HFFc6 (cell line): Measurements from ENCODE around the gene PRDM16. TPM values are rescaled to one million over a fixed set of nuclear protein-coding genes. Genes with fewer than 3 reads are reported as not detected.

Experiments
- DNase-seq: peaks from one replicate; pipeline ENCODE4 v3.0.0-alpha.2; 2018
- H3K27ac Mint-ChIP-seq: 2 replicates; pipeline ENCODE4 v1.8.0; 2020; ENCODE audit warnings: mild to moderate bottlenecking, mixed read lengths
- H3K27me3 Mint-ChIP-seq: 2 replicates; pipeline ENCODE4 v1.8.0; 2021; ENCODE audit warnings: mild to moderate bottlenecking, moderate library complexity, mixed read lengths; ENCODE audit not compliant: insufficient read depth
- H3K36me3 Mint-ChIP-seq: 2 replicates; pipeline ENCODE4 v1.8.0; 2021; ENCODE audit warnings: low read depth, mixed read lengths
- H3K4me1 Mint-ChIP-seq: 2 replicates; pipeline ENCODE4 v1.8.0; 2020; ENCODE audit warnings: low read depth, mixed read lengths
- H3K4me3 Mint-ChIP-seq: 2 replicates; pipeline ENCODE4 v1.8.0; 2020; ENCODE audit warnings: mild to moderate bottlenecking, moderate library complexity, mixed read lengths
- H3K9me3 Mint-ChIP-seq: 2 replicates; pipeline ENCODE4 v1.8.0; 2020; ENCODE audit warnings: mild to moderate bottlenecking, mixed read lengths
- CTCF ChIP-seq: fragments of 200-600 bp; sonication (generic); IDR thresholded peaks from 2 replicates; pipeline ENCODE4 v1.5.0; 2021; ENCODE audit warnings: antibody characterized with exemption, mild to moderate bottlenecking
- total RNA-seq, 6 experiments: library from RNA; stranded (reverse); fragmentation: NEBNext Ultra II Directional; extraction: Animal tissue kit (Norgen Biotek cat#: 25700); gene quantifications; 2 replicates in 1 of 6; 3 replicates in 5 of 6; pipeline ENCODE4 v1.2.3, GENCODE V29; 2021

The PRDM16 gene
- total RNA-seq, 6 experiments from 2014 or later, result not detected

GRCh38 chr1:3384407-3384806 is 315.4 kb downstream of the PRDM16 start:
- Mint-ChIP-seq H3K4me3 (no peak overlapping the region), H3K4me1 (no peaks in the 10 kb centered on the region), H3K27ac (no peak overlapping the region), H3K9me3 (no peaks in the 10 kb centered on the region), H3K36me3 (no peaks in the 10 kb centered on the region), H3K27me3 (peaks cover 27% of the 10 kb centered on the region)
- DNase-seq, result no peak
- TF ChIP-seq CTCF, result no peak

GRCh38 chr1:3386205-3387002 is 317.4 kb downstream of the PRDM16 start:
- H3K36me3 Mint-ChIP-seq, result no peaks in the 10 kb centered on the region
- DNase-seq, result no peak
- no peak overlapping the region for H3K4me3 Mint-ChIP-seq
- no peak for TF ChIP-seq CTCF
- peaks cover 43% of the 10 kb centered on the region for H3K27me3 Mint-ChIP-seq
- no peaks in the 10 kb centered on the region for H3K9me3 Mint-ChIP-seq
- H3K27ac Mint-ChIP-seq, result no peak overlapping the region
- H3K4me1 Mint-ChIP-seq, result no peaks in the 10 kb centered on the region

- H3K27ac Mint-ChIP-seq, result no peak overlapping the region
Observed at GRCh38 chr1:3387401-3387800, 318.4 kb downstream of the PRDM16 start.

GRCh38 chr1:3389093-3389833 is 320.3 kb downstream of the PRDM16 start:
- no peaks in the 10 kb centered on the region for H3K36me3 Mint-ChIP-seq
- peaks cover 6% of the 10 kb centered on the region; the same call in 1 of the 2 replicates for H3K4me1 Mint-ChIP-seq

More at GRCh38 chr1:3387401-3387800, 318.4 kb downstream of the PRDM16 start:
- DNase-seq, result no peak
- no peak for TF ChIP-seq CTCF
- Mint-ChIP-seq H3K4me1 (no peaks in the 10 kb centered on the region), H3K4me3 (no peak overlapping the region), H3K9me3 (no peaks in the 10 kb centered on the region), H3K27me3 (peaks cover 48% of the 10 kb centered on the region), H3K36me3 (no peaks in the 10 kb centered on the region)

GRCh38 chr1:3390291-3390690 is 321.3 kb downstream of the PRDM16 start:
- DNase-seq, result no peak
- no peaks in the 10 kb centered on the region for H3K9me3 Mint-ChIP-seq
- H3K4me3 Mint-ChIP-seq, result no peak overlapping the region
- H3K4me1 Mint-ChIP-seq, result peaks cover 6% of the 10 kb centered on the region; the same call in 1 of the 2 replicates
- H3K27ac Mint-ChIP-seq, result no peak overlapping the region
- no peak for TF ChIP-seq CTCF
- no peaks in the 10 kb centered on the region for H3K36me3 Mint-ChIP-seq
- H3K27me3 Mint-ChIP-seq, result peaks cover 63% of the 10 kb centered on the region

More at GRCh38 chr1:3389093-3389833, 320.3 kb downstream of the PRDM16 start:
- H3K9me3 Mint-ChIP-seq, result no peaks in the 10 kb centered on the region
- no peak for DNase-seq
- H3K27me3 Mint-ChIP-seq, result peaks cover 60% of the 10 kb centered on the region
- no peak overlapping the region for H3K27ac Mint-ChIP-seq
- H3K4me3 Mint-ChIP-seq, result no peak overlapping the region
- no peak for TF ChIP-seq CTCF
